T-helper 2 cell (primary cell): Measurements from ENCODE around the gene PMS1.
"Not testable (repeated sequence)": the region's sequence is repeated elsewhere in the genome, so short reads cannot be mapped to it uniquely, and the experiment has no call there.

ENCODE experiments used
- DNase-seq, 5 experiments: peaks; one replicate each; pipeline versions ENCODE4 v3.0.0 to v3.0.0-alpha.2; 2012 to 2022
- total RNA-seq, 2 donors: gene quantifications; one replicate each; lab custom pipeline; 2026; lab: John Stamatoyannopoulos, UW

PMS1 gene
- total RNA-seq = 9.7 to 32.9 reads per million in 2 donors

DNA sequence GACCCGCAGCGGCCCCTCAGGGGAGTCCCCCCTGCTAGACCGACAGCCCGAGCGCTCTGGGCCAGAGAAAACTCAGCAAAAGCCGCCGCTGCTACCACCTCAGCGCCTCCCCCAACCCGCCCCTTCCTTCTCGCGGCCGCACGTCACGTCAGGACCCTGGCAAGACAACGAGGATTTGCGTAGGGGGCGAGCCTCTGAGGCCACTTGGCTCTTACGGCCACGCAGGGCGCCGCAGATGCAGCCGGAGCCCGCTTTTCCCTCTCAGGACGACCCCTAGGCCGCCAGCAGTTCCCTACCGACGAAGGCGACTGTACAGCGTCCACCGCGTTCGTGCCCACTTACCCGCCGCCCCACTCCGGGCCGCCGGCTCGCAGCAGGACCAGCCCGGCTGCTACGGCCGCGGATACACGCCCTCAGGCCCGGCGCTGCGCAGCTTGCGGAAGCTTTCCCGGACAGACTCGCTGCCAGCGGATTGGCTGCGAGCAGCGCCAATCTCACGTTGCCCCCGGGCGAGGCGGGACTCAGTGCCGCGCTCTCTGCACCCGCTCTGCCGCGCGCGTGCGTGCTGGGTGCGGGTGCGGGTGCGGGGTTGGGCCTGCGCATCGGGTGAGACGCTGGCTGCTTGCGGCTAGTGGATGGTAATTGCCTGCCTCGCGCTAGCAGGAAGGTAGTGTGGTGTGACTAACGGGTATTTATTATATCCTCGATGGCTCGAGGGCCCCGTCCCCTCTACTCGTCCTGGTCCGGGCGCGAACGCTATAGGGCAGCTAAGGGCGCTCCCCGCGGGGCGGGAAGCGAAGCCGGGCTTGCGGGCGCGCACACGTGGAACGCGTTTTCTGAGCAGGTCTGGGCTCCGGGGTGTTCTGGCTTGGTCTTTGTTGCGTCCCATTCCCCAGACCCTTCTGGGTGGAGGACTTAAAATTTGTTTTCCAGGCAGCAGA, at the start of gene PMS1, which contains the start of gene ORMDL1:
Gene PMS1 (plus strand): TSS at position 524 of the 941 bp plus-strand sequence. CDS start 7,360 bp downstream, outside the sequence.
Gene ORMDL1 (minus strand): TSS at position 413 of the 941 bp plus-strand sequence. CDS start 1,744 bp downstream, outside the sequence.
- peak; percentile 86 to 98 (median 90) for DNase-seq

DNA sequence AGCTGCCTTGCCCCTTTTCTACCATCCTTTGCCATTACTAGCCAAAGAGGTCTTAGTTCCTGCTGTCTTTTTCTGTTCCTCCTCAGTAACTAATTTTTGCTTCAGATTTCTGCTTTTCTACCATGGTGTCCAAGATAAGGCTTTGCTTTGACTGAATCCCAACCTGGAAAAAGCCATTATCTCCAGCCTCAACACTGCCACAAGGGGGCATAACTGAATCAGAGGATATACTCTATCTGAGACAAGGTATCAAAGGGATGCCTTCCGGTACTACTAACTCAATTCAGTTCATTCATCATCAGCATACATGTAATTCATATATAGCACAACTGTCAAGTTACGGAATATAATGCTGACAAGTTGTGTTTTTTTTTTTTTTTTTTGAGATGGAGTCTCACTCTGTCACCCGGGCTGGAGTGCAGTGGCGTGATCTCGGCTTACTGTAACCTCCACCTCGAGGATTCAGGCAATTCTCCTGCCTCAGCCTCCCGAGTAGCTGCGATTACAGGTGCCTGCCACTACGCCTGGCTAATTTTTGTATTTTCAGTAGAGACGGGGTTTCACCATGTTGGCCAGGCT, 33.1 kb upstream of the PMS1 start:
- peak in 3 of 5 experiments; percentile 10 to 43 (median 27) for DNase-seq

DNA sequence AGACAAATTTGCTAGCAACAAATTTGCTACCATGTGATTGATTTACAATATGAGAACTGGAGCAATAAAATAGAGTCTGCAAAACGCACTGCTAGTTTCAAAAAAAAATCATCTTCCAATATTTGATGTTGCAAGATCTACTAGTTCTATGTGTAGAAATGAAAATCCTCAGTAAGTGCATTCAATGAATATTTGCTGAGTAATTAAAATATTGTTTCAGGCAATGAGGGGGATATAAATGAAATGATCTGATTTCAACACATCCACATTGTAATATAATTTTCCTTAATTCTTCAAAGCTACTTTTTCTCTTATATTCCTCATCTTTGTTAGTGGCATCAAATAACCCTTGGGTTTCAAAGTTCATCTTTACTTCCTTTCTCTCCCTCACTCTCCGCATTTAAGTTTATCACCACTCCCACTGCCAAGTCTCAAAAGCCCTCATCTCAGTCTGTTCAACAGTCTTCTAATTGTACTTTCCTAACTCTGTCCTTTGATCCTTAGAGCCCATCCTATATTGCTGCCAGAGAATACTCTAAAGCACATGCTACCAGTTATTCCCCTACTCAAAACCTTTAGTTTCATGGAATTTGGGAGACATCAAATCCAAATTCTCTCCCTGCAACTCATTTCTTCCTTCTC, 27.8 kb upstream of the PMS1 start:
- DNase-seq = no peak

DNA sequence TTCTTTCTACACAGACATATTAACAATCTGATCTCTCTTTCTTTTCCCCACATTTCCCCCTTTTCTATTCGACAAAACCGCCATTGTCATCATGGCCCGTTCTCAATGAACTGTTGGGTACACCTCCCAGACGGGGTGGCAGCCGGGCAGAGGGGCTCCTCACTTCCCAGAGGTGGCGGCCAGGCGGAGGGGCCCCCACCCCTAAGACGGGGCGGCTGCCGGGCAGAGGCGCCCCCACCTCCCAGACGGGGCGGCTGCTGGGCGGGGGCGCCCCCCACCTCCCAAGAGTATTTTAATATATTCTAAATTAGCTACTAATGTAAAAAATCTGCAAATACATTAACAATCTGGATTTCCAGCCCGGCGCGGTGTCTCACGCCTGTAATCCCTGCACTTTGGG, 24.1 kb upstream of the PMS1 start:
- not testable (repeated sequence) for DNase-seq

DNA sequence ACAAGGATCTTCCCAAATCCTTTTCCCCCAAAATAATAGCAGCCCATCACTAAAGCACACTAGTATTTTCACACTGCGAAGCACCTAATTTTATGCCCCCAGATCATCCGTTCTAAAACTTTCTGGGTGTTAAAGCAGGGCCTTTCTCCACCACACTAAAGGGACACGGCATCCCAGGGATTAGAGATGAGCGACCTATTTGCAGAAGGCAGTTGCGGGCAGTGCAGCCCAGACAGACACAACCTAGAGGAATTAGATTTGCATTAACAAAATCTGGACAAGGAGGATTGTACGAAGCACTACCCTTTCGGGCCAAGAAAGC, 22.1 kb upstream of the PMS1 start:
- DNase-seq = no peak

DNA sequence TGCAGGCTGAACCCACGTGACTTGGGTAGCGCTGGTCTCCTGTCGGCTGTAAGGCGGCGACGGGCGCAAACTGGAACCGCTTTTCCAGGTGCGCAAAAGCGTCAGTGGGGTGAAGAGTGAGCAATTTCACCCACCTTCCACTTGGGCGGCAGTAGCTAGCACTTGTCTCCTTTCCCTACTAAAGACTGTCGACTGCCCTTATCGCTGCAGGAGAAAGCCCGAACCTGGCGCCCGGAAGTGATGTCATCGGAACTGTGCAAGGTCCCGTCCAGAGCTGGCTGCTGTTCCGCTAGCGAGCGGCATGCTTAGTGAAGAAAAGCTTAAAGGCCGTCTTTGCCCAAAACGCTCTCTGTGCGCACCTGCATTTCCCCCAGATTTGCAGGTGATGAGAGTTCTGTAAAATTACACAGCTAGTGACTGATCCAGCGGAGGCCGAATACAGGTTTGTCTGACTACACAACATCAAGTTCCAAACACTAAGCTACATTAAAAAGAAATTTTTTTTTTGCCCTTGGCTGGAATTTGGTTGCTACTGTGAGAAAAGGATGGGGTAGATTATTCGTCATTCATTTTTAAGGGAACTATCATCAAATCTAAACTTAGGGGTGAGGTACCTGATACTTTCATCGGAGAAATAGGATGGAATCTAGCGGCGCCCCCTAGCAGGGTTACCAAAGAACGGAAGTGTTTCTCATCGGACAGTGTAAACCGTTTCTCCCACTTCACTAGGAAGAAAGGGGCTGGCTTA, 21.5 kb upstream of the PMS1 start, which contains the start of gene OSGEPL1:
Gene OSGEPL1 (minus strand): TSS at position 242 of the 748 bp plus-strand sequence. CDS start 1,152 bp downstream, outside the sequence.
- peak; percentile 68 to 97 (median 88) for DNase-seq

DNA sequence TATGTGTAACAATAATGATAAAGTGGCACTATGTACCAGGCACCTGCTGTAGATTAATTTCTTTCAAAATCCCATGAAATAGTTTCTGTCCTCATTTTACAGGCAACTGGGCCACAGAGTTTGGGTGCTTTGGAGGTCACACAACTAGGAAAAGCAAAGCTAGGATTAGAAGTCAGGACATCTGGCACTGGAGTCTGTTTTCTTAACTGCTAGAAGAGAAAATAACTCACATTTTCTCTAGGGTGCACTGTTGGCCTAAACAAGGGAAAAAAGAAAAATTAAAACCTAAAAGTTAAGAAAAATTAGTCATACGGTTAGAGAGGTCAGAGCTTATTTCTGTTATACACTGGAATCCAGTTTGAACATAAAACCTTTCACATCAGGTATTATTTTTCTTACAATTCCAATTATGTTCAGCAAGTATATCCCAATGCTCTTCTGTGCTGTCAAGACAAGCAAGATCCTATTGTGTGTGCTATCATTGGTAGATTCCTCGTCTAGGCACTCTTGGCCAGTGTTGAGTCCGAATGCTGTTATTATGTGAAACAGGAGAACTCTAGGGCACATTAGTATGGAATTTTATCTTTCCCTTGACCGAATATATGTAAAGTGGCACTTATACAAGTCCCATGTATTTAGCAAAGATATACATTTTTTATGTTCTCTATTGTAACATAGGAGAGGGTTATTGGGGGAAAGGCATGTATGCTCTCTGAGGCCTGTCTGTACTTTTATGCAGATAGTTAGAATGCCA, 20.2 kb upstream of the PMS1 start:
- DNase-seq = peak in 1 of 5 experiments; percentile 20

DNA sequence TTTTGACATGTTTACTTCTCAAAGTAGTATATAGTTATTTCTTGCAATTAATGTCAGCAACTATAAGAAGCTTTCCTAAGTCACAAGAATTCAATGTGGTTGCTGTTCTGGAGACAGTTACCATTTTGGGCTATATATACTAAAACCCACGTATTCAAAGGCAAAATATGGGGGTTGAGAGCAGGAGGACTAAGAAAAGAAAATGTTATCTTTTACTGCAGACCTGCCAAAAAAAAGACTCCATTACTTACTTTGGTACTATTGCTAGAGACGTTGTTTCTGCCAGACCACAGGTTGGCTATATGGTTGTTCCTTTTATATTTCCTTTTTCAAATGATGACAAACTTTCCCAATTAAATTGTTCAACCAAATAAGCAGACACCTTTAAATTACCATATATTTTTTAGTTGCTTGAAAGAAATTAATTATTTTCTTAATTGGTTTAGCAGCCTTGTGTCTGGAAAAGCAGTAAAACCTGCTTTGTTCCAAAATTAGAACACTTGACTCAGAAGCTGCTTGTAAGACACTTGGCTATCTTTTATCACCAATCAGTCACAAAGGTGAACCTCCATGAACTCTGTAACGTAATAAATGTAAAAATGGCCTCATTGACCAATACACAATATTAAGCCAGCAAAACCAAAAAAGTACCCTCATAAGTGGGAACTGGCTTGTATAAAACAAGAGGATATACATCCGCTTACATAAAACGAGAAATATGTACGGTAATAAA, 13.5 kb upstream of the PMS1 start:
- no peak for DNase-seq

DNA sequence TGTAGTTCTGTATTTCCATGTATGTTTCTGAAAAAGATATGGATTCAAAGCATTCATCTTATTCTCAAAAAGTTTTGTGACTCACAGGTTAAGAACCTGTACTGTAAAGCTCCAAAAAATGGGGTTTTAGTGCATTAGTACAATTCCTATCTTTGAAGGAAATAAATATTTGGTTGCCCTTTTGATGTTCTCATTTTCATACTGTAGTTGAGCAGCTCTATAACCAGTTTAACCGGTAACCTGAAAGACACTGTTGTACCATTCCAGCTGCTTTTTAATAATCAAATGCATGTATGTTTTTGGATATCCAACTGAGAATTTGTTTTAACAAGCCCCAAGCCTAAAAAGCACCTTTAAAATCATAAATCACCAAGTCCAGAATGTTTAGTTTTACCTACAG, 12.0 kb upstream of the PMS1 start:
- DNase-seq = no peak

DNA sequence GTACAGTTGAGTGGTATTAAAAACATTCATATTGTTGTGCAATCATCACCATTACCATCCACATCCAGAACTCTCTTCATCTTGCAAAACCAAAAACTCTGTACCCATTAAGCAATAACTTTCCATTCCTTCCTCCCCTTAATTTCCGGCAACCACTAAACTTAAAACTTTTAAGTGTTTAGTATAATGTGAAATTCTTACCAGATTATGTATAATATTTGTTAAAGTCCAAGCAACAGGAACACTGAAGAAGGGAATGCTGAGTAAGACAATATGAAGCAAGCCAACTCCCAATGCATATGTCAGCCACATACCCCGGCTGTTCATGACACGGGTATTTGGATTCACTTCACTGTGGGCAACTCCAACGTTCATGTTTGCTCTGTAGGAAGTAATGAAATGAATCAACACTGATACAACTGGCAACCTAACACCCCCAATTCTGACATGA, 2.0 kb upstream of the PMS1 start:
- DNase-seq = peak in 1 of 5 experiments; percentile 85

DNA sequence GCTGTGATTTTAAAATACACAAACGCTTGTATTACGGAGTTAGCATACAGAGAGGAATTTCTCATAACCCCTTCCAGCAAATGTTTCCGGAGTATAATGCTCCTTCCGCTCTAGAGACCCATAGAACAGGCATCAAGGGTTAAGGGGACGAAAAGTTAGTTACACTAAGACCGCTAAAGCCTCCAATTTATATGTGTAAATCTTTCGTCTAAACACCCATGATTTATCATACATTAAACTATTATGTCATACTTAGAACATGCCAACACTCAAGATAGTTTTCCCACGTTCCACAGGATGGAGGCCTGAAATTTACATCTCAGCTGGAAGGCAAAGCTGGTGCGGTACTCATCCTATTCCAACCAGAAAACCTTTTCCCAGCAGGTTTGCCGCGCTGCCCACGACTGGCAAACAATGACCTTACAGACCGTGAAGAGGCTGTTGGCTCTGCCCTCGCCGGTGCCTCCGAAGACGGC, 761 bp upstream of the PMS1 start:
- DNase-seq = peak in 1 of 5 experiments; percentile 61

DNA sequence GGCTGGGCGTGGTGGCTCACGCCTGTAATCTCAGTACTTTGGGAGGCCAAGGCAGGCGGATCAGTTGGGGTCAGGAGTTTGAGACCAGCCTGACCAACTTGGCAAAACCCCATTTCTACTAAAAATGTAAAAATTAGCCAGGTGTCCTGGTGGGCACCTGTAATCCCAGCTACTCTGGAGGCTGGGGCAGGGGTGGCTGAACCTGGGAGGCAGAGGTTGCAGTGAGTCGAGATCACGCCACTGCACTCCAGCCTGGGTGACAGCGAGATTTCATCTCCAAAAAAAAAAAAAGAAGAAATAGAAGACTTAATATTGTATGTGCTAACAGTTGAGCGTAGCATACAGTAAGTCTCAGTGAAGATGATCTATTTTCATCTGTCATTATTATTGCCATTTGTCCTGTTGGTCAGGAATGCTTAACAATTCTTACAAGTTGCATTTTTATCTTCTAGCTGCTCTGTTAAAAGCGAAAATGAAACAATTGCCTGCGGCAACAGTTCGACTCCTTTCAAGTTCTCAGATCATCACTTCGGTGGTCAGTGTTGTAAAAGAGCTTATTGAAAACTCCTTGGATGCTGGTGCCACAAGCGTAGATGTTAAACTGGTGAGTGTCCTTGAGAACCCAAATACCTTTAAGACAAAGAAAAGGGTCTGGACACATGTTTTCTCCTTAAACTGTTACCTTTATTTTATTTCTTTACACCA, 7.2 kb downstream of the PMS1 start:
- DNase-seq = peak in 2 of 5 experiments; percentile 34 to 82

DNA sequence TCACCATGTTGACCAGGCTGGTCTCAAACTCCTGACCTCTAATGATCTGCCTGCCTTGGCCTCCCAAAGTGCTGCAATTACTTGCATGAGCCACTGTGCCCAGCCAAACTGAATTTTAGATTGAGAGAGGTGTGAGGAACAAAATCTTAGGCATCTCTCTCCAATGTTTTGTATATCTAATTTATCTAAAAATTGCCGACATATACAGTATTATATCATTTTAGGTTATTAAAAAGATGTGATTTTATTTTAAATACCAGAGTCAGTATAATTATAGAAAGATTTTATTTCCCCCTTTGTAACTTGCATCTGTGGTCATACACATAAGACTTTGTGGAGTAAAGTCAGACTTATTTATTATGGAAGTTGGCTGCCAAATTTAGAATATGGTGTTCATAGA, 10.1 kb downstream of the PMS1 start:
- no peak for DNase-seq

DNA sequence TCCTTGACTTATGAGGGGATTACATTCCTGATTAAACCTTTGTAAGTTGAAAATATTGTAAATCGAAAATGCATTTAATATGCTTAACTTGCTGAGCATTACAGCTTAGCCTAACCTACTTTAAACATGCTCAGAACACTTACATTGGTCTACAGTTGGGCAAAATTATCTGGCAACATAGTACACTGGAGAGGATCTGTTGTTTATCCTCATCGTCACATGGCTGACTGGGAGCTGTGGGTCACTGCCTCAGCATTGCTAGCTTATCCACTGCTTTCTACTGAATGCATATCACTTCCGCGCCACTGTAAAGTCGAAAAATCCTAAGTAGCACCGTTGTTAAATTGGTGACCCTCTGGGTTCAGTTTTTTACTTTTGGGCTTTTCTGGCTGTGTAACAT, 13.7 kb downstream of the PMS1 start:
- no peak for DNase-seq

DNA sequence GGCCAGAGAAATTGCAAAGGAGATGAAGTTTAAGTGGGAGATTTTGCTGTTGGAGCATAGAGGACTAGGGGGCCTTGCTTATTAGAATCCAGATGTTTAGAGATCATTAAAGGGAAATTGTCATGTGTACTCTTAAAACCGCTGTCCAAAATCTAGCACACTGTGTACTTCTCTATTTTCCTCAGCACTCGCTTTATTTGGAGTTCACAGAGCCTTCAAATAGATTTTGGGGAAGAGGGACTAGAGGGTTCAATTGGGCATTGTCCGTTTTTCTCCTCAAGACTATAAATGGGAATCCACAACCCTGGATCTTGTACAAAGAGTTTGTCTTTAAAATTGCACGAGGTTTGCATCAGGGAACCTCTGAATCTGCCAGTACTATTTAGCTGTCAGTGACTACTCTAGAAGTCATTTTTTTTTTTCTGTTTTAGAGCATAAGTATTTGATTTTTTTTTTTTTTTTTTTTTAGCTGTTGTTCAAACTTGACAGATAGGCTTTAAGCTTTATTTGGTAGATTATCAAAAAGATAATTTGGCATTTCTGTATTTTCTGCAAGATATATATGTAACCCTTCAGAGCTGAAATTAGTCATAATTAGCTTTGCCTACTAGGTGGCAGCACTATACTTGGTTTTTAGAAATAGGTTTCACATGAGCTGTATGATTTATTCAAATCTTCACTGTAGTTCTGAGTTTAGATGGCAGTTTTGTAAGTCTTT, 14.2 kb downstream of the PMS1 start:
- peak in 1 of 5 experiments; percentile 69 for DNase-seq

DNA sequence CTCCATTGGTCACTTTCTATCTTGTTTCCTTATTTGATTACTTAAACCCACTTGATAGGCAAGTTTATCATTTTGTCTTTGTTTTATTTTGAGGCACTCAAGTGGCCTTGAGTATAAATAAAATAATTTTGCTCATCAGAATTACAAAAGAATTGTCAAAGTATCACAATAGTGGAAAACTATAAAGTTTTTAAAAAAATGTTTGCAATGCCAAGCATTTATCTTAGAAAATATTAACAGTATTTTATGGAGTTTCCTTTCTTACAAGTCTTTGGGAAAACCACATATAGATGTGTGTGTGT, 14.7 kb downstream of the PMS1 start:
- DNase-seq = no peak

DNA sequence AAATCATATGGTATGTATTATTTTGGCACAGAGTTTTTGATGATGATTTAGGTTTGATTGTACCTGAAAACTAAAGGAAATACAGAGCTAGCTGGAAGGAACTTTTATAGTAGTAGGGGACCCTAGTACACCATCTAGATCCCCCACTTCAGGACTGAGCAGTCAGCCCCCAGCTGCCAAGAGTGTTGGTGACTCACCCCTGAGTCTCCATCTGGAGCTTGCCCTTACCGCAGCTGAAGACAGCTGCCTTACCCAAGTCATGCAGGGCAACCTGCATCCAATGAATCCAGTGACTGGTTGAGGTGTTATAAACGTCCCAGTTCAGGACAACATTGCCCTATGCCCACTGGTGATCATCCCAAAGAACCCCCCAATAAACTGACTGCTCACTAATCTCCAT, 15.3 kb downstream of the PMS1 start:
- DNase-seq = no peak

DNA sequence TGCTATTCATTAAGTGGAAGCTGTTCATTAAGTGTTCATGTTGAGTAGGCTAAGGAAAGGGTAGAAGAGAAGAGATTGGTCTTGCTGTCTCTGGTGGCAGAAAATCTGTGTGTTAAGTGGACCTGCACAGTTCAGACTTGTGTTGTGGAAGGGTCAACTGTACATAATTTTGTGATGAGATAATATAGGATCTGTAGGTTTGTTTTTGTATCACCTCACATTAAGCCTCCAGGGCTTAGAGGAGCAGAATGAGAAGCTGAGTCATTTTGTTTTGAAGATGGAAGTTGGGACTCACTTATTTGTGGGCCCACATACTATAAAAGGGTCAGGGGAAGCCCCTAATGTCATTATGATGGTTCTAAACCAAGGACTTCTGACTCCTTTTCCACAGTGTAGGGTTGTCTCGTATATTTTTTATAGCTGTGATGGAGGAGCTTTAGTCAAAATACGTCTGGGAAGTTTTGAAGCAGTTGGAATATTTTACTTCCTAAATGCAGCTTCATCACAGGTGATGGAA, 18.2 kb downstream of the PMS1 start:
- DNase-seq = no peak

DNA sequence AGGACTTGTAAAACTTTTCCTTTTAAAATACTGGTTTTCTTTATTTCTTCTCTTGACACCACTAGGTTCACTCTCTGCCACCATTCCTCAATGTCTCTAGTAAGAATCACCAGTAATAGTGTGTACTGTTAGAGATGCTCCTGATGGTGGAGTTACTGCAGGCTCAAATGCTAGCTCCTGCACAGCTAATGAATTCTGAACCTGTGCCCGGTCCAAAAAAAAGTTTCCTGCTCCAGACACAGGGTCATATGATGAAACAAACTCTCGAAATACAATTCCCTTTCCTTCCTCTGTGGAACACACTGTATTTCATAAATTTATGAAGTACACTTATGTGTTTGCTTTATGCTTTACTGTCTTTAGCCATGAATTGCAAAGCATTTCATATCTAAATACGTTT, 19.2 kb downstream of the PMS1 start:
- DNase-seq = no peak
